ENCODE measurements around the gene AK5.

DNA sequence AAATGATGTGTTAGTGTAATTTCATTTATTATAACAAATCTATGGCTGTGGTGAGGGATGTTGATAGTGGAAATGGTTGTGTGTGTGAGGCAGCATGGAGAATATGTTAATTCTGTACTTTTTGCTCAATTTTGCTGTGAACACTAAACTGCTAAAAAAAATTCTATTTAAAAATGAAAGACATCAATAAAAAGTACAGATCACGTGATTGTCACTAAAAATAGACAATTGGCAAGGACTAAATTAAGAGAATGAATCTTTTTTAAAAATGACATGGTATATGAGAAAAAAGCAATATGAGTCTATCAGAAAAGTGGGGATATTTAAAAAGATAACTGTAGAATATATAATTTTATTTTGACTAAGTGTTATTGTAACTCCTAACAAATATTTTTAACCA is 46.9 kb upstream of the AK5 start:
- TF ChIP-seq CTCF (conservative IDR thresholded peaks at IDR 0.05 in 1 of 2, IDR thresholded peaks at IDR 0.05 in 1 of 2; ENCODE audit: extremely low read depth in 1 of 2, insufficient read depth in 1 of 2, low read depth in 1 of 2, low read length in 2 of 2) (no peak), EZH2 (IDR thresholded peaks at IDR 0.05; ENCODE audit: borderline replicate concordance, low read length) (no peak)

Measured in mammary epithelial cell (primary cell).